K562 (cell line): Measurements from ENCODE around the gene GRM5. TPM values are rescaled to one million over a fixed set of nuclear protein-coding genes. Genes with fewer than 3 reads are reported as not detected.
"Not testable (repeated sequence)": the region's sequence is repeated elsewhere in the genome, so short reads cannot be mapped to it uniquely, and the experiment has no call there.

Experiments
- ATAC-seq: fragments of 200-7000 bp; cut with Tn5 transposase; 3 replicates; pipeline ENCODE4 v1.9.1; 2020; ENCODE audit warnings: moderate library complexity
- BruUV-seq: library from RNA; stranded (reverse); fragments of 400-500 nt; replicated peaks from 2 replicates; lab custom pipeline; 2021; lab: Mats Ljungman, UMichigan
- CTCF ChIA-PET: fragments of 300-600 bp; formaldehyde crosslinking; extraction: SDS; loops from one replicate; lab custom pipeline; 2021; ENCODE audit warnings: low intra/inter-chr PET ratio; lab: Yijun Ruan, JAX
- POLR2A ChIA-PET: fragments of 300-600, 350-650 bp; sonication (Branson Sonifier 250); formaldehyde crosslinking; extraction: SDS; loops from one replicate; lab custom pipeline; 2021; ENCODE audit warnings: antibody characterized with exemption, inconsistent platforms; lab: Yijun Ruan, JAX
- DNase-seq, 4 experiments: peaks; one replicate each; pipeline versions ENCODE4 v3.0.0 to v3.0.0-alpha.2; 2011 to 2018; ENCODE audit warnings: low spot score in 3 of 4, mixed read lengths in 3 of 4; ENCODE audit errors: extremely low read depth in 1 of 4
- FAIRE-seq: peaks from 2 replicates; lab custom pipeline; 2011; peaks lifted over from hg19 to GRCh38; lab: Jason Lieb, UNC
- H2AFZ ChIP-seq: 2 replicates; pipeline ENCODE4 v1.6.0; 2011; ENCODE audit warnings: low read depth, low read length, control low read depth, inconsistent platforms
- H3K27ac ChIP-seq: fragments of 200-600 bp; 3 replicates; pipeline ENCODE4 v1.8.0; 2011; ENCODE audit warnings: low read depth, mild to moderate bottlenecking, control low read depth, inconsistent platforms, low read length, moderate library complexity, mixed read lengths; ENCODE audit errors: extremely low read depth
- H3K27me3 ChIP-seq, 2 experiments: fragments of 300-600 bp in 1 of 2; 2 replicates in 1 of 2; 3 replicates in 1 of 2; pipeline versions ENCODE4 v1.6.0 to v1.8.0; 2011; ENCODE audit warnings: inconsistent platforms in 2 of 2, low read length in 2 of 2, mild to moderate bottlenecking in 1 of 2, mixed read lengths in 1 of 2, moderate library complexity in 1 of 2; ENCODE audit not compliant: control insufficient read depth in 2 of 2, insufficient read depth in 2 of 2
- H3K36me3 ChIP-seq: fragments of 300-600 bp; 3 replicates; pipeline ENCODE4 v1.8.0; 2011; ENCODE audit warnings: mild to moderate bottlenecking, low read length, inconsistent platforms; ENCODE audit not compliant: control insufficient read depth, insufficient read depth
- H3K4me1 ChIP-seq, 2 experiments: fragments of 200-600 bp in 1 of 2; replicated peaks in 1 of 2; 2 replicates in 1 of 2; 3 replicates in 1 of 2; pipeline versions ENCODE4 v1.5.1 to v1.8.0; 2011; ENCODE audit warnings: inconsistent platforms in 2 of 2, low read length in 2 of 2, mild to moderate bottlenecking in 1 of 2, mixed read lengths in 1 of 2, moderate library complexity in 1 of 2; ENCODE audit not compliant: control insufficient read depth in 2 of 2, insufficient read depth in 2 of 2
- H3K4me2 ChIP-seq: 2 replicates; pipeline ENCODE4 v1.6.1; 2011; ENCODE audit warnings: low read length, control low read depth, inconsistent platforms, mixed read lengths; ENCODE audit not compliant: insufficient read depth
- H3K4me3 ChIP-seq: fragments of 200-600 bp; sonication (generic), shearing (Covaris generic); 2 replicates; pipeline ENCODE4 v1.5.1; 2016; ENCODE audit warnings: control low read depth, inconsistent platforms
- H3K79me2 ChIP-seq: fragments of 200-600 bp; 3 replicates; pipeline ENCODE4 v1.8.0; 2011; ENCODE audit warnings: low read length, inconsistent platforms; ENCODE audit not compliant: control insufficient read depth, insufficient read depth
- H3K9ac ChIP-seq, 2 experiments: 2 replicates each; pipeline versions ENCODE4 v1.6.0 to v1.6.1; 2011; ENCODE audit warnings: low read depth in 2 of 2, low read length in 2 of 2, control low read depth in 1 of 2, inconsistent platforms in 1 of 2, mild to moderate bottlenecking in 1 of 2, mixed read lengths in 1 of 2; ENCODE audit not compliant: insufficient read depth in 1 of 2
- H3K9me1 ChIP-seq: one replicate; pipeline ENCODE4 v1.6.0; 2011; ENCODE audit warnings: inconsistent platforms, mild to moderate bottlenecking, low read length, moderate library complexity; ENCODE audit not compliant: control insufficient read depth, insufficient read depth
- H3K9me3 ChIP-seq: replicated peaks from 2 replicates; pipeline ENCODE4 v1.5.1; 2011; ENCODE audit warnings: low read depth, low read length, inconsistent platforms; ENCODE audit not compliant: control insufficient read depth, insufficient read depth
- H4K20me1 ChIP-seq: replicated peaks from 2 replicates; pipeline ENCODE4 v1.6.1; 2011; ENCODE audit warnings: low read length, inconsistent platforms, mixed read lengths; ENCODE audit not compliant: control insufficient read depth, insufficient read depth
- E2F5 ChIP-seq: sonication (generic); formaldehyde crosslinking; IDR thresholded peaks from 2 replicates; pipeline ENCODE4 v1.8.0; 2022; ENCODE audit warnings: mild to moderate bottlenecking, missing genetic modification reagents
- E2F6 ChIP-seq, 2 experiments: IDR thresholded peaks; 2 replicates each; pipeline ENCODE4 v1.6.1; 2011; ENCODE audit warnings: borderline replicate concordance in 1 of 2, control low read depth in 1 of 2, low read depth in 1 of 2, low read length in 1 of 2, mild to moderate bottlenecking in 1 of 2, mixed read lengths in 1 of 2, moderate library complexity in 1 of 2; ENCODE audit not compliant: insufficient read depth in 1 of 2, insufficient read length in 1 of 2, poor library complexity in 1 of 2, severe bottlenecking in 1 of 2; ENCODE audit errors: extremely low read depth in 1 of 2
- UBTF ChIP-seq, 2 experiments: IDR thresholded peaks; 2 replicates each; pipeline ENCODE4 v1.6.1; 2012; ENCODE audit warnings: improper control_type of control experiment in 2 of 2, low read depth in 2 of 2, low read length in 2 of 2, borderline replicate concordance in 1 of 2
- ZBED1 ChIP-seq: IDR thresholded peaks from 2 replicates; pipeline ENCODE4 v1.6.1; 2014
- WGBS: fragments of 100-300 bp; shearing (Covaris generic); methylation state at CpG from one replicate; pipeline ENCODE4 v1.1.6; 2016; ENCODE audit warnings: low coverage, mixed read lengths; ENCODE audit not compliant: insufficient coverage; ENCODE audit errors: missing lambda C conversion rate; 5-methylcytosine and 5-hydroxymethylcytosine counted together
- in situ Hi-C: fragments of 300-500 bp; cut with MboI; formaldehyde crosslinking; loops from 4 replicates; pipeline ENCODE4 v1.15.0; 2018; ENCODE audit warnings: inconsistent platforms, mixed read lengths
- intact Hi-C: fragments of 100-400 bp; cut with micrococcal nuclease; formaldehyde crosslinking; loops from 2 replicates; pipeline ENCODE4 v1.14.2; 2022
- polyA plus RNA-seq, 8 experiments: library from polyadenylated mRNA; depleted of rRNA in 4 of 8; stranded (reverse) in 5 of 8; unstranded in 3 of 8; fragments of >200 nt; fragmentation: Nextera tagmentation in 2 of 8; fragmentation: Illumina TruSeq in 1 of 8; extraction: Ambion mirVana in 2 of 8; extraction: Trizol in 1 of 8; gene quantifications; 2 replicates each; pipeline versions ENCODE4 v1.2.1 to v1.2.3, GENCODE V29; 2011 to 2014; ENCODE audit warnings: inconsistent platforms in 1 of 8, missing spikeins in 1 of 8
- total RNA-seq, 7 experiments: library from RNA; depleted of rRNA in 6 of 7; stranded (reverse); fragments of >200 nt in 6 of 7; fragmentation: Illumina TruSeq in 2 of 7; extraction: Trizol in 2 of 7; gene quantifications; 2 replicates each; pipeline versions ENCODE4 v1.2.1 to v1.2.3, GENCODE V29; 2011 to 2021; ENCODE audit warnings: low replicate concordance in 1 of 7

The GRM5 gene
- total and polyA plus RNA-seq, 9 of the 15 experiments (the other 6 are each of a cell fraction or from before 2014, with no cell fraction given) = not detected

GRCh38 chr11:88882800-88883199, 183.0 kb downstream of the GRM5 start:
- H3K9ac ChIP-seq, H4K20me1 ChIP-seq, H3K27me3 ChIP-seq, H2AFZ ChIP-seq, ATAC-seq, H3K79me2 ChIP-seq, in situ Hi-C loops, FAIRE-seq, POLR2A ChIA-PET, H3K4me1 ChIP-seq, BruUV-seq, H3K9me1 ChIP-seq, H3K4me2 ChIP-seq, H3K9me3 ChIP-seq, DNase-seq, H3K27ac ChIP-seq, intact Hi-C loops, H3K4me3 ChIP-seq, H3K36me3 ChIP-seq, CTCF ChIA-PET: not testable (repeated sequence)
- 0% methylated on average over 3 of the region's 3 CpGs for WGBS

DNA sequence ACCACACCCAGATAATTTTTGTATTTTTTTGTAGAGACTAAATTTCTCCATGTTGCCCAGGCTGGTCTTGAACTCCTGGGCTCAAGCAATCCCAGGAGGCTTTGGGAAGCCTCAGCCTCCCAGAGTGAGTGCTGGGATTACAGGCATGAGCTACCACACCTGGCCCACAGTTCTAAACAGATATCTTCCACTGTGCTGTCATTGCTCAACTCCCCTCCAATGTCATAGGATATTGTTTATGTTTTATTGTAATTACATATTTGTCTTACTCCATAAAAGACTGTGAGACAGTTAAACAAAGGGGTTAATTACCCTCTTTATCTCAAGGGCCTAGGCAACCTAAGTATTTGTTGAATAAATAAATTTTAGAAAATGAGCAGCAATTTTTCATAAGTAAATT, 204.2 kb downstream of the GRM5 start:
- no peak for FAIRE-seq
- Histone ChIP-seq H3K27ac (no peak overlapping the region), H3K4me3 (no peak overlapping the region), H4K20me1 (no peaks in the 10 kb centered on the region), H3K9me1 (no peaks in the 10 kb centered on the region), H3K9me3 (no peaks in the 10 kb centered on the region), H3K36me3 (no peaks in the 10 kb centered on the region), H2AFZ (no peak overlapping the region), H3K79me2 (no peaks in the 10 kb centered on the region), H3K27me3 (no peaks in the 10 kb centered on the region), H3K9ac (no peak overlapping the region), H3K4me2 (no peak overlapping the region), H3K4me1 (no peaks in the 10 kb centered on the region)
- in situ Hi-C loops = no loop called here
- ChIA-PET CTCF (no interaction called here), POLR2A (no interaction called here)
- intact Hi-C loops = no loop called here
- DNase-seq = no peak
- no peak for ATAC-seq
- BruUV-seq = no TSS peak
- TF ChIP-seq E2F5 (CRISPR knock-in tag) (no peak), E2F6 (IDR thresholded peaks at IDR 0.05; ENCODE audit: borderline replicate concordance in 1 of 2, extremely low read depth in 1 of 2, insufficient read depth in 1 of 2, insufficient read length in 1 of 2, low read depth in 1 of 2, low read length in 1 of 2, poor library complexity in 1 of 2, severe bottlenecking in 1 of 2) (no peak), ZBED1 (no peak), UBTF (IDR thresholded peaks at IDR 0.05; ENCODE audit: borderline replicate concordance in 1 of 2, low read depth in 2 of 2, low read length in 2 of 2) (no peak)
